22Rv1 (cell line): ENCODE data around the gene HLA-DQA2.

Experiments used
- CTCF ChIP-seq: fragments of 450-650 bp; IDR thresholded peaks from 2 replicates; pipeline ENCODE4 v1.5.1; 2017; ENCODE audit warnings: mild to moderate bottlenecking
- ZFX ChIP-seq: fragments of 450-650 bp; IDR thresholded peaks from 2 replicates; pipeline ENCODE4 v1.6.1; 2017; ENCODE audit warnings: antibody characterized with exemption, borderline replicate concordance

- TF ChIP-seq CTCF (peak; percentile 80), ZFX (no peak)
Measured at GRCh38 chr6:32700391-32701040, 40.7 kb upstream of the HLA-DQA2 start.
